NB4 (cell line): ENCODE results near the gene TSPO.
"Not testable (repeated sequence)": the region's sequence is repeated elsewhere in the genome, so short reads cannot be mapped to it uniquely, and the experiment has no call there.

ENCODE experiments used
- DNase-seq: peaks from one replicate; pipeline ENCODE4 v3.0.0; 2010; ENCODE audit warnings: low read depth
- H3K4me3 ChIP-seq: one replicate; pipeline ENCODE4 v1.5.1; 2011; ENCODE audit warnings: mild to moderate bottlenecking, low read depth, low read length, moderate library complexity
- CTCF ChIP-seq: IDR thresholded peaks from one replicate; pipeline ENCODE4 v1.5.1; 2012; ENCODE audit warnings: low read depth, low read length
- MAX ChIP-seq: IDR thresholded peaks from 2 replicates; pipeline ENCODE4 v1.6.1; 2011; ENCODE audit warnings: low read depth, low read length
- MYC ChIP-seq: IDR thresholded peaks from 2 replicates; pipeline ENCODE4 v1.6.1; 2011; ENCODE audit warnings: low read depth, low read length
- POLR2A ChIP-seq: IDR thresholded peaks from 2 replicates; pipeline ENCODE4 v1.6.1; 2011; ENCODE audit warnings: mild to moderate bottlenecking; ENCODE audit not compliant: insufficient read length; ENCODE audit errors: extremely low read depth

Gene TSPO

GRCh38 chr22:43136255-43136654 is 15.1 kb upstream of the TSPO start:
- no peak overlapping the region for H3K4me3 ChIP-seq
- peak; percentile 70 for DNase-seq
- no peak for TF ChIP-seq MAX
- TF ChIP-seq CTCF: peak; percentile 87

- DNase-seq: no peak
- TF ChIP-seq POLR2A (no peak), CTCF (no peak), MAX (no peak), MYC (no peak)
These were observed 14.6 kb upstream of the TSPO start for GRCh38 chr22:43136801-43137200.

GRCh38 chr22:43142880-43143562 is 8.3 kb upstream of the TSPO start, which contains the start of gene MCAT:
MCAT (minus strand) TSS chr22:43143398; CDS start chr22:43143348, 50 bp downstream.
- no peak for TF ChIP-seq CTCF
- TF ChIP-seq MAX: peak; percentile 47; the same call in 1 of the 2 replicates
- peak; percentile 59; the same call in 1 of the 2 replicates for TF ChIP-seq MYC
- TF ChIP-seq POLR2A: peak; percentile 44
- DNase-seq: peak; percentile 89
- peak within 1 kb of the TSS; percentile 87 for H3K4me3 ChIP-seq

More at GRCh38 chr22:43136801-43137200, 14.6 kb upstream of the TSPO start:
- no peak overlapping the region for H3K4me3 ChIP-seq

GRCh38 chr22:43144949-43145348 is 6.4 kb upstream of the TSPO start:
- TF ChIP-seq MYC: no peak
- no peak for TF ChIP-seq CTCF
- TF ChIP-seq MAX: no peak
- no peak for TF ChIP-seq POLR2A
- no peak for DNase-seq
- H3K4me3 ChIP-seq: no peak overlapping the region

GRCh38 chr22:43145371-43145770 is 6.0 kb upstream of the TSPO start:
- H3K4me3 ChIP-seq, DNase-seq: not testable (repeated sequence)

- H3K4me3 ChIP-seq: not testable (repeated sequence)
- DNase-seq: peak; percentile 64
These were observed 5.0 kb upstream of the TSPO start for GRCh38 chr22:43146332-43146731.

- TF ChIP-seq MYC: no peak
- TF ChIP-seq POLR2A: no peak
- TF ChIP-seq CTCF: no peak
- TF ChIP-seq MAX: no peak
- peak; percentile 69 for DNase-seq
- H3K4me3 ChIP-seq: no peak overlapping the region
These were observed 3.5 kb upstream of the TSPO start for GRCh38 chr22:43147821-43148220.
